ENCODE data around the gene ITGB3. TPM values are rescaled to one million over a fixed set of nuclear protein-coding genes. Genes with fewer than 3 reads are reported as not detected.

The ITGB3 gene
- total and polyA plus RNA-seq, 9 of the 15 experiments (the other 6 are each of a cell fraction or from before 2014, with no cell fraction given): 0.08 to 2.6 (median 0.62) TPM; not detected in 1

GRCh38 chr17:47323382-47324223 is 70.0 kb downstream of the ITGB3 start, which contains the start of gene EFCAB13 (continued):
- TF ChIP-seq CEBPB (tag; IDR thresholded peaks at IDR 0.05) (no peak), BACH1 (tag; IDR thresholded peaks at IDR 0.05) (no peak), MITF (IDR thresholded peaks at IDR 0.05) (peak; percentile 61; the same call in 1 of the 2 replicates), HCFC1 (IDR thresholded peaks at IDR 0.05; ENCODE audit: low read depth, low read length) (no peak), THRA (IDR thresholded peaks at IDR 0.05) (no peak), TEAD2 (tag; IDR thresholded peaks at IDR 0.05) (no peak), U2AF2 (optimal IDR thresholded peaks at IDR 0.05; ENCODE audit: low read depth, low read length) (no peak), POLR2AphosphoS2 (IDR thresholded peaks at IDR 0.05; ENCODE audit: low read length) (no peak), PATZ1 (CRISPR knock-in tag; IDR thresholded peaks at IDR 0.05; ENCODE audit: borderline replicate concordance) (no peak), RAD51 (IDR thresholded peaks at IDR 0.05; ENCODE audit: borderline replicate concordance, low read depth) (peak; percentile 75), ASH1L (IDR thresholded peaks at IDR 0.05; ENCODE audit: borderline replicate concordance, low read depth, partially characterized antibody) (no peak), ZNF274 (IDR thresholded peaks at IDR 0.05; ENCODE audit: borderline replicate concordance, low read depth, low read length) (no peak), ETV1 (tag; conservative IDR thresholded peaks at IDR 0.05; ENCODE audit: low read depth) (no peak), POLR2A (conservative IDR thresholded peaks at IDR 0.05) (peak; percentile 89), NRF1 (conservative IDR thresholded peaks at IDR 0.05 in 1 of 2, IDR thresholded peaks at IDR 0.05 in 1 of 2) (peak; percentile 79 to 83), ZNF778 (CRISPR knock-in tag; IDR thresholded peaks at IDR 0.05) (no peak), RB1 (IDR thresholded peaks at IDR 0.05; ENCODE audit: low read depth) (peak; percentile 96), ZBED1 (IDR thresholded peaks at IDR 0.05) (no peak), SMAD2 (IDR thresholded peaks at IDR 0.05; ENCODE audit: low read depth, low read length) (no peak), TSHZ1 (CRISPR knock-in tag; IDR thresholded peaks at IDR 0.05) (no peak), MCM7 (IDR thresholded peaks at IDR 0.05) (no peak), ETV5 (CRISPR knock-in tag; IDR thresholded peaks at IDR 0.05; ENCODE audit: low read depth) (peak; percentile 51)
